NCI-H1048 (cell line): ENCODE measurements around the gene TVP23A.

Source experiments
- DNase-seq: peaks from one replicate; lab custom pipeline; 2025; lab: John Stamatoyannopoulos, UW

TVP23A gene

DNA sequence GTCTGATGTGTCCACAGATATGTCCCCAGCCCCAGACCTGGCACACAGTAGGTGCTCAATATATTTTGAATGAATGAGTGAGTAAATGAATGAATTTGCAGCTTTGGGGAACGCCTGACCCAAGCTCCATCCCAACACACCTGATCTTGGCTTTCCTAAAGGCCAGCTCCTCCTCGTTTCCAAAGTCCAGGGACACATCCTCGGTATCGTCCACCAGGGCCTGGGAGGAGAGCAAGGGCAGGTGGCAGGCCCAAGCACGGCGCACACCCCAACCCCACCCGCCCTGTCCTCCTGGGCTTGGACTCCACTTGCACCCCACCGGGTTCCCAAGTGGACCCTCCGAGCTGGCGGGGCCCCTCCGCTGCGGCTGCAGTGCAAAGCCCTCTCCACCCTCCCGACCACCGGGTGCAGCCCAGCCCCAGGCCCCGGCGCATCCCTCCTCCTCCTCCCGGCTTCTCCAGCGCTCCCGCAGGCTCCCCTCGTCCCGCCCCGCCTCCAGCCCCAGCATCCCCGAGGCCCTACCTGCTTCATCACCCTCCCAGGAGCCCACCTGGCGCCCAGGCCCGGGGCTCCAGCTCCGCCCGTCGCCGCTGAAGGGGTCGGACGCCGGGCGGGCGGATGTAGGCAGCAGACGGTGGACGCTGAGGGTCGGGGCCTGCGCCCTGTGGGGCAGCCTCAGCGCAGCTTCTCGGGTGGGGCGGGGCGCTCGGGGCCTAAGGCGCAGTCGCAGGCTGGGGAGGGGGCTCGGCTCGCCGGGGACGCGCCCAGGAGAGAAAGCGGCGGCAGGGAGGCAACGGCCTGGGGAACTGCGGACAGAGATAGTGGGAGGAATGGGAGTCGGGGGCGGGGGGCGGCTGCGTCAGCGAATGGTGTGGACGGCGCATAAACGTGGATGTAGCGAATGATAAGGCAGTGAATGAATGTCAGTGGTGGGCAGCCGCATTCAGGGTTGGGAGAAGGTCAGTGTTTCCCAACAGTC is at the start of gene TVP23A:
Gene TVP23A, minus strand, starts transcription at position 832 of the 979 bp plus-strand sequence. Its CDS starts 301 bp downstream, at position 531.
- no peak for DNase-seq

- DNase-seq, result no peak
Measured at GRCh38 chr16:10868104-10868595, 49.6 kb upstream of the TVP23A start.

GRCh38 chr16:10867199-10867598 is 48.6 kb upstream of the TVP23A start:
- DNase-seq, result no peak

- DNase-seq, result no peak
Measured at GRCh38 chr16:10865991-10866966, 47.7 kb upstream of the TVP23A start.

DNA sequence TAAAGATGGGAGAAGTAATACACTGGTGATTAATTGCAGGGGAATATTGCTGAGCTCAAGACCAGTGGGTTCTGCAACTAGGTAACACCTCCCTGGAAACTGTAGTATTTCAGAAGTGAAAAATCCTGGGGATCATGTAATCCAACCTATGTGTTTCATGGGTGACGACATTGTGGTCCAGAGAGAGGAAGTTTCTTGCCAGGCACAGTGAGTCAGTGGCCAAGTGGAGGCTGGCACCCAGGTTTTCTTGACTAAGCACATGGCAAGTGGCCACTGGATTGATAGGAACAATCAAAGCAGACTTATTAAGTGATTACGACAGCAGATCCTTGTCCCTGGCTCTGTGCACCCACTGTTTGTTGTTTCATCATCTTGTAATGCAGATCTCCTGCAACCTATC is 43.8 kb upstream of the TVP23A start:
- no peak for DNase-seq

DNA sequence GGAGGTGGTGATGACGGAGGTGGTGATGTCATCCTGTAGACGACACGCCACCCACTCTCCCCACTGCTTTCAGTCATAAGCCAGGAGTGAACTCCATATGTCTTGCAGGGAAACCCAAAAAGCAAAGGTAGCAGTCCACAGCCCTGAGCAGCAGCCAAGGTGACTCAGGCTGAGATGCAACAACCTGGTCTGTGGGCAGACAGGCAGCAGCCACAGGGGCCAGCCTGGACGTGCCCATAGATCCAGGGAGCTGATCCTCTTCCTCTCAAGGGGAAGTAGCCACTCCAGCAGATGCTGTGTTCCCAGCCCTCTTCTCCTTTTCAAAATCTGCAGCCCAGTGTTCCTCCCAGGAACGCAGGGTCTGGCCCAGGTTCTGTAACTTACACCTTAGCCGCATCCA is 41.1 kb upstream of the TVP23A start:
- DNase-seq, result no peak

DNA sequence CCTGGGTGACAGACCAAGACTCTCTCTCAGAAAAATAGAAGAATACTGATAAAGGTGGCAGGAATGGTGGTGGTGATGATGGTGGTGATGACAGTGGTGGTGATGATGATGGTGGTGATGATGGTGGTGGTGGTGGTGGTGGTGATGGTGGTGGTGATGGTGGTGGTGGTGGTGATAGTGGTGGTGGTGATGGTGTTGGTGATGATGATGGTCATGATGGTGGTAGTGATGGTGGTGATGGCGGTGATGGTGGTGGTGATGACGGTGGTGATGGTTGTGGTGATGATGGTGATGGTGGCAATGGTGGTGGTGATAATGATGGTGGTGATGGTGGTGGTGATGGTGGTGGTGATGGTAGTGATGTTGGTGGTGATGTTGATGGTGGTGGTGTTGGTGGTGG is 40.4 kb upstream of the TVP23A start:
- DNase-seq, result no peak

GRCh38 chr16:10858203-10858602 is 39.6 kb upstream of the TVP23A start:
- no peak for DNase-seq

DNA sequence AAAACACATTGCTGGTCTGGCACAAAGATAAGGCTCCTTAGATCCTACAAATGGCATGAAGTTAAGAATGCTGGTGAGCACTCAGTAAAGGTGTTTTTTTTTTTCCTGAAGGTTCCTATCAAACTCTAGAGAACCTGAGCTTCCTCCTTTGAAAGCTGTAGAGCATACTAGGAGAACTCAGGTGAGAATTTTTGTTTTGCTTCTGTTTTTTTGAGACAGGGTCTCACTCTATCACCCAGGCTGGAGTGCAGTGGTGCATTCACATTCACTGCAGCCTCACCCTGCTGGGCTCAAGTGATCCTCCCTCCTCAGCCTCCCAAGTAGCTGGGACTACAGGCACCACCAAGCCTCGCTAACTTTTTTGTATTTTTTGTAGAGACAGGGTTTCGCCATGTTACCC is 37.4 kb upstream of the TVP23A start:
- DNase-seq, result no peak

DNA sequence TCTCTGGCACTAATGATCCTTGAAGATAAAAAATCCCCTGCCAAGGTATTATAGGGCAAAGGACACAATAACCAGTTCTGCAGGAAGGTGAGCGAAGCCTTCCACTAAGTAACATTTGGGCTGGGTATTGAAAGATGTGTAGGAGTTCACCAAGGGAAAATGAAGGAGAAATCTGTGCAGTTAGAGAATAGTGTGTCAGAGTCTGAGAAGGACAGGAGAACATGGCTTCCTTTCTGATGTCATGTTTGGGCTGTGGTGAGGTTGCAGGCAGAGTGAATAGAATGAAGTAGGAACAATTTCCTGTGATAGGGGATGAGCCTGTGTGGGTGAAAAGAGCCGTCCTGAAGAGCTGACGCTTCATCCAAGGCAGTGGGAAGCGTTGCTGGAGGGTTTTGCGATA is 34.4 kb upstream of the TVP23A start:
- no peak for DNase-seq

DNA sequence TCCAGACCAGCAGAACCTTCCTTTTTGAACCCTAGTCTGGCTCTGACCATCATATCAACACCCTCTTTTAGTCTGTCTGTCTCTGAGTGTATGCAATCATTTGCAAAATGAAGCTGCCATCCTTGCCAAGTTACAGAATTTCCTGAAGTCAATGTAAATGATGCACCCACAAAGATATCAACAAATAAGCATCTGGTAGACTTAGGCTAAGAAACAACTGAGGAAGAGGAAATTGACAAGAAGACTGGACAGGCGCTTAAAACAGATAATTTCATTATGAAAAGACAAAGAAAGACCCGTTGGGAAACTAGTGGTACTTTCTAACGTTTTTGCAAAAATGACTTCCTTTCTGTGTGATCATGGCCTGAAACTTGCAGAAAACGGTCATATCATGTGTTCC is 33.7 kb upstream of the TVP23A start:
- no peak for DNase-seq

DNA sequence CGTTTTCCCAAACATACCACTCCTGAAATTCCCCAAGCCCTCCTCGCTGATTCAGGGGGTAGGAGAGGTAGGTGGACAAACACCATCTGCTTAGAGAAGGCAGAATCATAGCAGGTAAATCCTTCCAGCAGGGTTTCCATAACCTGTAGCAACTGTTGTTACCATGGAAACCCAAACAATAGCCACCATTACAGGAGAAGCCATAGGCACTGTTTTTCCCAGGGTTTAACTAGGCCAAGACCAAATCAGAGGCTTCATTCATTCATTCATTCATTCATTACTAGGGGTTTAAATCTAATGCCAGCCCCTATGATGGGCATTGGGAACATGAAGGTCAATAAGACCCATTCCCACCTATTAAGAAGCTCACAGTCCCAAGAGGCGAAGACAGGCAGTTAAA is 32.9 kb upstream of the TVP23A start:
- no peak for DNase-seq

DNA sequence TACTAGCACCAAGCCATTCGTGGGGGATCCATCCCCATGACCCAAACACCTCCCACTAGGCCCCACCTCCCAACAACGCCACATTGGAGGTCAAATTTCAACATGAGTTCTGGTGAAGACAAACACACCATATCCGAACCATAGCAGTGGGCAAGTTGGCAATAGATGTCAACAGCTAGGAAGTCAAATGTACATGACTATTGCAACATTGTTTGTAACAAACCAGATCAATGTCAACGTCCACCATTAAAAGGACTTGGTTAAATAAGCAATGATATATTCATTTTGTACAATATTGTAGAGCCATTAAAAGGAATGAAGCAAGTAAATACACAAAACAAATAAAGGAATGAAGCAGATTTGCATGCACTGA is 31.9 kb upstream of the TVP23A start:
- no peak for DNase-seq

- DNase-seq, result no peak
Measured at GRCh38 chr16:10849736-10850477, 31.3 kb upstream of the TVP23A start.

GRCh38 chr16:10847176-10847575 is 28.6 kb upstream of the TVP23A start:
- DNase-seq, result no peak

- DNase-seq, result no peak
Measured at GRCh38 chr16:10846213-10846998, 27.8 kb upstream of the TVP23A start.

GRCh38 chr16:10840703-10841102 is 22.1 kb upstream of the TVP23A start:
- DNase-seq, result no peak

GRCh38 chr16:10839279-10839666 is 20.7 kb upstream of the TVP23A start:
- no peak for DNase-seq

DNA sequence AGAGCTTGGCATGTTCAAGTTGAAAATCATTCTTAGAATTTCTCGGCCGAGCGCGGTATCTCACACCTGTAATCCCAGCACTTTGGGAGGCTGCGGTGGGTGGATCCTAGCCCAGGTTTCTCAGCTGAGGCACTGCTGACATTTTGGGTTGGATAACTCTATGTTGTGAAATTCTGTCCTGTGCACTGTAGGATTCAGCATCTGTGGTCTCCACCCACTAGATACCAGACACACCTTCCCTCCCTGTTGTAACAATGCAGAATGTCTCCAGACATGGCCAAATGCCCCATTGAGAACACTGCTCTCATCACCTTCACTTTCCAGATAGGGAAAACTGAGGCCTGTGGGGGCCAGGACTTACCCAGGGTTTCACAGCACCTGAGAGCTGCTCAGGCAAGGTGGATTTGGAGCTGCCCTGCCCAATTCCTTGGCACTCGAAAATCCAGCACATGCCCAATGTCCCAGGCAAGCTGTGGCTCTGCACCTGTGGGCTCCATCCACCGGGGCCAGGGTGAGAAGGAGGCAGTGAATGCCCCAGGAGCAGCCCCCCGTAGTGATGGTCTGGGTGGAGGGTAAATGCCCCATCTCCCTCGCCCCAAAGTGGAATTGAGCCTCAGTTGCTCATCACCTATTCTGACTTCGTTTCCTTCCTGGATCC is 20.2 kb upstream of the TVP23A start:
- no peak for DNase-seq

- DNase-seq, result no peak
Measured at GRCh38 chr16:10836174-10836853, 17.7 kb upstream of the TVP23A start.
